ENCODE results near the gene SPINK4.
A peak's percentile ranks its signal among the peaks of the same experiment; 100 is the strongest.

The SPINK4 gene

GRCh38 chr9:33273266-33273971 is 33.5 kb downstream of the SPINK4 start:
- no peak for TF ChIP-seq CTCF (IDR thresholded peaks at IDR 0.05)
- Histone ChIP-seq H3K4me2 (ENCODE audit: low read length) (no peak overlapping the region), H3K36me3 (ENCODE audit: control insufficient read depth, insufficient read depth, low read length) (no peaks in the 10 kb centered on the region)

GRCh38 chr9:33273972-33274328 is 34.0 kb downstream of the SPINK4 start:
- H3K9ac ChIP-seq: no peak overlapping the region
- no peak overlapping the region for H3K4me3 ChIP-seq (ENCODE audit: low read depth, low read length)
- no peaks in the 10 kb centered on the region for H3K9me3 ChIP-seq (ENCODE audit: control insufficient read depth, low read length)
- no peak overlapping the region for H3K4me2 ChIP-seq (ENCODE audit: low read length)
- no peaks in the 10 kb centered on the region for H3K36me3 ChIP-seq (ENCODE audit: control insufficient read depth, insufficient read depth, low read length)
- H2AFZ ChIP-seq: no peak overlapping the region
- H3K27ac ChIP-seq: no peak overlapping the region
- no peaks in the 10 kb centered on the region for H3K4me1 ChIP-seq
- H3K79me2 ChIP-seq: no peaks in the 10 kb centered on the region
- TF ChIP-seq CTCF (IDR thresholded peaks at IDR 0.05): no peak
- H3K27me3 ChIP-seq (ENCODE audit: control insufficient read depth, insufficient read depth, low read length): no peaks in the 10 kb centered on the region

More at GRCh38 chr9:33273266-33273971, 33.5 kb downstream of the SPINK4 start:
- no peaks in the 10 kb centered on the region for H3K9me3 ChIP-seq (ENCODE audit: control insufficient read depth, low read length)
- no peak overlapping the region for H3K4me3 ChIP-seq (ENCODE audit: low read depth, low read length)
- no peak overlapping the region for H2AFZ ChIP-seq
- no peak overlapping the region for H3K27ac ChIP-seq
- no peaks in the 10 kb centered on the region for H3K79me2 ChIP-seq
- H3K4me1 ChIP-seq: no peaks in the 10 kb centered on the region
- H3K9ac ChIP-seq: no peak overlapping the region
- H3K27me3 ChIP-seq (ENCODE audit: control insufficient read depth, insufficient read depth, low read length): no peaks in the 10 kb centered on the region

GRCh38 chr9:33277484-33277883 is 37.5 kb downstream of the SPINK4 start:
- H3K36me3 ChIP-seq (ENCODE audit: control insufficient read depth, insufficient read depth, low read length): no peaks in the 10 kb centered on the region
- H3K4me2 ChIP-seq (ENCODE audit: low read length): no peak overlapping the region
- H3K79me2 ChIP-seq: no peaks in the 10 kb centered on the region
- no peak overlapping the region for H3K9ac ChIP-seq
- H3K4me1 ChIP-seq: no peaks in the 10 kb centered on the region
- no peaks in the 10 kb centered on the region for H3K27me3 ChIP-seq (ENCODE audit: control insufficient read depth, insufficient read depth, low read length)
- H3K4me3 ChIP-seq (ENCODE audit: low read depth, low read length): no peak overlapping the region
- no peak overlapping the region for H3K27ac ChIP-seq
- TF ChIP-seq CTCF (IDR thresholded peaks at IDR 0.05): no peak
- no peaks in the 10 kb centered on the region for H3K9me3 ChIP-seq (ENCODE audit: control insufficient read depth, low read length)
- H2AFZ ChIP-seq: no peak overlapping the region

- H3K4me1 ChIP-seq: peaks cover 4% of the 10 kb centered on the region
- no peak for TF ChIP-seq CTCF (IDR thresholded peaks at IDR 0.05)
- H3K9me3 ChIP-seq (ENCODE audit: control insufficient read depth, low read length): no peaks in the 10 kb centered on the region
- H3K9ac ChIP-seq: no peak overlapping the region
- no peaks in the 10 kb centered on the region for H3K27me3 ChIP-seq (ENCODE audit: control insufficient read depth, insufficient read depth, low read length)
- no peak overlapping the region for H3K4me2 ChIP-seq (ENCODE audit: low read length)
- no peak overlapping the region for H3K4me3 ChIP-seq (ENCODE audit: low read depth, low read length)
- H3K27ac ChIP-seq: no peak overlapping the region
- no peak overlapping the region for H2AFZ ChIP-seq
- no peaks in the 10 kb centered on the region for H3K79me2 ChIP-seq
- H3K36me3 ChIP-seq (ENCODE audit: control insufficient read depth, insufficient read depth, low read length): no peaks in the 10 kb centered on the region
These were observed 45.5 kb downstream of the SPINK4 start for GRCh38 chr9:33285502-33285901.

GRCh38 chr9:33287087-33287490 is 47.1 kb downstream of the SPINK4 start:
- Histone ChIP-seq H3K9me3 (ENCODE audit: control insufficient read depth, low read length) (no peaks in the 10 kb centered on the region), H3K4me1 (peaks cover 4% of the 10 kb centered on the region), H3K36me3 (ENCODE audit: control insufficient read depth, insufficient read depth, low read length) (no peaks in the 10 kb centered on the region), H3K79me2 (peaks cover 10% of the 10 kb centered on the region), H3K27me3 (ENCODE audit: control insufficient read depth, insufficient read depth, low read length) (no peaks in the 10 kb centered on the region), H3K27ac (no peak overlapping the region), H2AFZ (peak overlapping the region; percentile 17), H3K4me2 (ENCODE audit: low read length) (no peak overlapping the region), H3K9ac (no peak overlapping the region), H3K4me3 (ENCODE audit: low read depth, low read length) (no peak overlapping the region)
- peak; percentile 50 for TF ChIP-seq CTCF (IDR thresholded peaks at IDR 0.05)

Measured in parathyroid adenoma (tissue), 2 donors.